ENCODE data around the gene DHDDS.
A peak's percentile ranks its signal among the peaks of the same experiment; 100 is the strongest.

DHDDS gene

DNA sequence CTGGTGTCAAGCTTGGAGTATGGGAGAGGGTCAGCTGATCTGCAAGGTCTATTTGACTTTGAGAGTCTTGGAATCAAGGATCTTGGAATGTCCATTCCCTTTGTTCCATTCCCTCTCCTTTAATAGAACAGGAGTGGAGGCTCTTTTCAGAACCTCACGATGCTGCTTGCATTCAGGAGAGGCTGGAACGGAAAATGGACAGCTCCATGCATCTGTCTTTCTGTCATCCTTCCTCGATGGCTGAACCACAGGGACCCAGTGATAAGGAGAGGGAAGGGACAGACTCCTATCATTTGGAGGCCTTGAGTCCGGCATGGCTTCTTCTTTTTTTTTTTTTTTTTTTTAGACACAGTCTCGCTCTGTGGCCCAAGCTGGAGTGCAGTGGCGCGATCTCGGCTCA lies 36.4 kb upstream of the DHDDS start:
- no peak for DNase-seq (ENCODE audit: low read depth)
- H3K4me3 ChIP-seq (ENCODE audit: low read depth, low read length), result no peak overlapping the region
- TF ChIP-seq, protein P1, sequence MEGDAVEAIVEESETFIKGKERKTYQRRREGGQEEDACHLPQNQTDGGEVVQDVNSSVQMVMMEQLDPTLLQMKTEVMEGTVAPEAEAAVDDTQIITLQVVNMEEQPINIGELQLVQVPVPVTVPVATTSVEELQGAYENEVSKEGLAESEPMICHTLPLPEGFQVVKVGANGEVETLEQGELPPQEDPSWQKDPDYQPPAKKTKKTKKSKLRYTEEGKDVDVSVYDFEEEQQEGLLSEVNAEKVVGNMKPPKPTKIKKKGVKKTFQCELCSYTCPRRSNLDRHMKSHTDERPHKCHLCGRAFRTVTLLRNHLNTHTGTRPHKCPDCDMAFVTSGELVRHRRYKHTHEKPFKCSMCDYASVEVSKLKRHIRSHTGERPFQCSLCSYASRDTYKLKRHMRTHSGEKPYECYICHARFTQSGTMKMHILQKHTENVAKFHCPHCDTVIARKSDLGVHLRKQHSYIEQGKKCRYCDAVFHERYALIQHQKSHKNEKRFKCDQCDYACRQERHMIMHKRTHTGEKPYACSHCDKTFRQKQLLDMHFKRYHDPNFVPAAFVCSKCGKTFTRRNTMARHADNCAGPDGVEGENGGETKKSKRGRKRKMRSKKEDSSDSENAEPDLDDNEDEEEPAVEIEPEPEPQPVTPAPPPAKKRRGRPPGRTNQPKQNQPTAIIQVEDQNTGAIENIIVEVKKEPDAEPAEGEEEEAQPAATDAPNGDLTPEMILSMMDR (conservative IDR thresholded peaks at IDR 0.05; ENCODE audit: low read depth, low read length), result no peak

DNA sequence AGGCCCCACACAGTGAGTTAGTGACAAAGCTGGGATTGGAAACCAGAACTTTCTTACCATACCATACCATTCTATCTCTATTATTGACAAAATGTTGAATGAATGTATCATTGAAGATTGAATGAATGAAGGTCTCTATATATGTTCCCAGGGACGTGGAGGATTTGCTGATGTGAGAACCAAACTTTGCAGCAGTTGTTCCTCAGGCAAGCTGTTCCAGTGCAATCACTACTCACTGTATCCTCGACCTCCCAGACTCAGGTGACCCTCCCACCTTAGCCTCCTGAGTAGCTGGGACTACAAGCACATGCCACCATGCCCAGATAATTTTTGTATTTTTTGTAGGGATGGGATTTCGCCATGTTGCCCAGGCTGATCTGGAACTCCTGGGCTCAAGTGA lies 33.1 kb upstream of the DHDDS start:
- no peak overlapping the region for H3K4me3 ChIP-seq (ENCODE audit: low read depth, low read length)
- TF ChIP-seq, protein P1 (conservative IDR thresholded peaks at IDR 0.05; ENCODE audit: low read depth, low read length), result no peak
- DNase-seq (ENCODE audit: low read depth), result no peak

DNA sequence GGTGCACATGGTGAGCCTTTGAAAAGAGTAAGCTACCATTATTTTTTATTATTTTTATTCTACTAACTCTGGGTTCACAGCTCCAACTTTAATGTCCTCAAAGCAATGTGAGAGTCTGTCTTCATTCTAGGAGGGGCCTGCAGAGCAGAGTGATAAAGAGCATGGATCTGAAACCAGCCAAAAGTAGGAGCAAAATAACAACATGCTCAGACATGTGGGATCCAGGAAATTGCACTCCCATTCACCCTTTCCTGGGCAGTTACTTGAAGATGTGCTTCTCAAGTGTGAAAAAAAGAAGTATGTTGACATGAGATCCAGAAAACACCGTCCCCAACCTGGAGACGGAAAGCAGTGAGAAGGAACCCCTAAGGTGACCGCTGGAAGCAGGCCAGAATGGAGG lies 30.2 kb upstream of the DHDDS start:
- H3K4me3 ChIP-seq (ENCODE audit: low read depth, low read length), result no peak overlapping the region
- no peak for DNase-seq (ENCODE audit: low read depth)
- TF ChIP-seq, protein P1 (conservative IDR thresholded peaks at IDR 0.05; ENCODE audit: low read depth, low read length), result no peak

DNA sequence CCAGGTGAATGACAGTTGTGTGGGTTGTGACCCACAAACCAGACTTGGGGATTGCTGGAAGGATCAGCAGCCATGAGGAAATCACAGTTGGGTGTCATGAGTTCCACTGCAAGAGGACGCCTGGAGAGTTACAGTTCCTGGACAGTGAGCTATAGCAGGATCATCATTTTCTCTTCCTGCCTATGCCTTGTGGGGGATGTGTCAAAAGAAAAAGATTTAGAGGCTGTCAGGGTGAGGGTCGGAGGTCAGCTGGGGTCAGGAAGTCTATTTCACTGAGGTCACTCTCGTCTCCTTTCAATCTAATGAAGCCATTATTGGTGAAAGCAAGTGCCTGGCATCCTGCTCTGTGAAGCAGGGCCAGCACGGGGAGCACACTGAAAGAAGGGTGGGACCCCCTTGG lies 28.5 kb upstream of the DHDDS start:
- DNase-seq (ENCODE audit: low read depth), result peak; percentile 58
- TF ChIP-seq, protein P1 (conservative IDR thresholded peaks at IDR 0.05; ENCODE audit: low read depth, low read length), result no peak

DNA sequence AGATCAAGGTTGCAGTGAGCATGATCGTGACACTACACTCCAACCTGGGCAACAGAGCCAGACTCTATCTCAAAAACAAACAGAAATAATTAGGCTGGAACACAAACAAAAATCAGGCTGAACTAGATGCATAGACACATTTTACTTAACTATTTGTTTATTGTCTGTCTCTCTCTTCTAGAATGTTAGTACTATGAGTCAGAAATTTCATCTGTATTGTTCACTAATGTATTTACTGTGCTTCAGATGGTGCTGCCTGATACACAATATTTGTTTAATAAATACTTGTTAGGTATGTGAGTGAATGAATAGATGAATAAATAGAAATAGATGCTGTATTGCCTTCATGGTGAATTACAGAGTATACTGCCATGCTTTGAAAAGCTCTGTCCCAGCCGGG lies 27.5 kb upstream of the DHDDS start:
- no peak overlapping the region for H3K4me3 ChIP-seq (ENCODE audit: low read depth, low read length)
- TF ChIP-seq, protein P1 (conservative IDR thresholded peaks at IDR 0.05; ENCODE audit: low read depth, low read length), result no peak
- no peak for DNase-seq (ENCODE audit: low read depth)

More for the DNA sequence above, 28.5 kb upstream of the DHDDS start:
- no peak overlapping the region for H3K4me3 ChIP-seq (ENCODE audit: low read depth, low read length)

DNA sequence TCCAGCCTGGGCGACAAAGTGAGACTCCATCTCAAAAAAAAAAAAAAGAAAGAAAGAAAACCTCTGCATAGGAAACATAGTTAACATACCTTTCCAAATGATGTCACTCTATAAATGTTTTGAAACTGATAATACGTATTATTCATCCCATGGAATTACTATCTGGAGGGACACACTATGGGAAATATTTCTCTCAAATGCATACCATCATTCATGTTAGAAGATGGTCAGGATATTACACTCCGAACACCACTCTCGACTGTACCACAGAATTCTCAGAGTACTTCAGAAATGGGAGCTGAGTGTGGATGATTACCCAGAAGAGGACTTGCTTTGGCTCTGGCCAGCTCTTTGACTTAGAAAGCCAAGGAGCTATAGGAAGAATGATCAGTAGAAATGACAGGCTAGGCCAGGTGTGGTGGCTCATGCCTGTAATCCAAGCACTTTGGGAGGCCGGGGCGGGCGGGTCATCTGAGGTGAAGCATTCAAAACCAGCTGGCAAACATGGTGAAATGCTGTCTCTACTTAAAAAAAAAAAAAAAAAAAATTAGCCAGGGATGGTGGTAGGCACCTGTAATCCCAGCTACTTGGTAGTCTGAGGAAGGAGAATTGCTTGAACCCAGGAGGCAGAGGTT lies 26.7 kb upstream of the DHDDS start:
- DNase-seq (ENCODE audit: low read depth), result peak; percentile 62
- TF ChIP-seq, protein P1 (conservative IDR thresholded peaks at IDR 0.05; ENCODE audit: low read depth, low read length), result no peak
- H3K4me3 ChIP-seq (ENCODE audit: low read depth, low read length), result no peak overlapping the region

DNA sequence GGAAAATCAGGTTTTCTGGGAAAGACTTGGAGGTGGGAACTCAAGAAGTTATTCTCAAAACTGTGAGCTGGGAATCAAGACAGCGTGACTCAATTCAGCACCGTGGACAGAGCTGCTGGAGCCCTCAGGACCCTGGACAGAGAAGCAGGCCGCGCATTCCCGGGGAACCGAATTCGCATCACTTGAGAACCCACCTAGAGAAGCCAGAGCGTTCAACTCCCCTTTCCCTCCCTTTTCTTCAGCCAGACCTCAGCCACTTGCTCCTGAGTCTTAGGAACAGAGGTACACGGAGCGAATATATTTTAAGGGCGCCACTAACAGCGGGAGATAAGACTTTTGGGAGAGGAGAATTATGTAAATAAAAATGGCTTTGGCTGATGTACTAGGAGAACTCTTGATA lies 23.5 kb upstream of the DHDDS start:
- DNase-seq (ENCODE audit: low read depth), result peak; percentile 85
- no peak overlapping the region for H3K4me3 ChIP-seq (ENCODE audit: low read depth, low read length)
- TF ChIP-seq, protein P1 (conservative IDR thresholded peaks at IDR 0.05; ENCODE audit: low read depth, low read length), result no peak
